Adrenal gland (tissue), 12 donors: Measurements from ENCODE around the gene YY1. TPM values are rescaled to one million over a fixed set of nuclear protein-coding genes. Genes with fewer than 3 reads are reported as not detected.

Source experiments
- DNase-seq, 7 donors: peaks; one replicate each; pipeline ENCODE4 v3.0.0-alpha.2; 2019 to 2020
- H3K27ac ChIP-seq, 5 donors: fragments of 200-600 bp; sonication (generic) in 4 of 5; 1 replicate in 3 of 5; 2 replicates in 2 of 5; pipeline versions ENCODE4 v1.5.1 to v1.8.0; 2016 to 2020; ENCODE audit warnings: mild to moderate bottlenecking in 1 of 5
- H3K27me3 ChIP-seq: fragments of 200-600 bp; 2 replicates; pipeline ENCODE4 v1.8.0; 2021
- H3K36me3 ChIP-seq, 2 donors: fragments of 200-600 bp; replicated peaks in 1 of 2; 1 replicate in 1 of 2; 2 replicates in 1 of 2; pipeline versions ENCODE4 v1.5.1 to v1.8.0; 2018 to 2022
- H3K4me1 ChIP-seq, 2 donors: fragments of 200-600 bp; replicated peaks in 1 of 2; 1 replicate in 1 of 2; 2 replicates in 1 of 2; pipeline versions ENCODE4 v1.5.1 to v1.8.0; 2018 to 2021
- H3K4me3 ChIP-seq, 4 donors: fragments of 200-600 bp; sonication (generic) in 3 of 4; one replicate each; pipeline ENCODE4 v1.5.1; 2016 to 2018
- H3K9me3 ChIP-seq, 3 donors: fragments of 200-600 bp; sonication (generic) in 1 of 3; replicated peaks in 1 of 3; 1 replicate in 2 of 3; 2 replicates in 1 of 3; pipeline versions ENCODE4 v1.5.1 to v1.8.0; 2016 to 2021
- CTCF ChIP-seq, 6 experiments: fragments of 450-650 bp in 4 of 6; fragments of 200-600 bp in 2 of 6; sonication (generic) in 1 of 6; IDR thresholded peaks; 1 replicate in 5 of 6; 2 replicates in 1 of 6; pipeline versions ENCODE4 v1.5.1 to v1.8.0; 2016 to 2021; ENCODE audit warnings: antibody characterized with exemption in 6 of 6, mild to moderate bottlenecking in 2 of 6, moderate library complexity in 1 of 6
- POLR2A ChIP-seq, 2 donors: fragments of 450-650 bp; IDR thresholded peaks; one replicate each; pipeline ENCODE4 v1.6.1; 2017; ENCODE audit warnings: antibody characterized with exemption in 2 of 2, mild to moderate bottlenecking in 2 of 2, moderate library complexity in 1 of 2
- WGBS, 4 donors: extraction: QIAGEN DNeasy Blood & Tissue Kit in 2 of 4; methylation state at CpG; one replicate each; pipeline versions ENCODE4 v1.1.5 to v1.1.7; 2013 to 2017; 5-methylcytosine and 5-hydroxymethylcytosine counted together
- intact Hi-C, 2 donors: fragments of 100-400 bp; cut with DNase I; formaldehyde crosslinking; loops; one replicate each; pipeline versions ENCODE4 v1.14.1 to v1.15.0; 2022 to 2023
- polyA plus RNA-seq, 3 donors: library from polyadenylated mRNA; stranded (reverse); fragments of 200-250 nt in 2 of 3; fragments of 350-450 nt in 1 of 3; fragmentation: Illumina TruSeq in 1 of 3; extraction: RNeasy Lipid Tissue Mini Kit (QIAGEN cat#74804) in 1 of 3; gene quantifications; one replicate each; pipeline ENCODE4 v1.2.3, GENCODE V29; 2013 to 2014
- total RNA-seq, 9 donors: library from RNA; depleted of rRNA in 4 of 9; stranded (reverse); fragments of >200 nt in 4 of 9; fragments of 120-200 nt in 1 of 9; fragmentation: NEBNext Ultra II Directional in 1 of 9; extraction: Animal tissue kit (Norgen Biotek cat#: 25700) in 1 of 9; gene quantifications; one replicate each; pipeline versions ENCODE4 v1.1.0 to v1.2.4, GENCODE V29; 2013 to 2023
- donor health status: healthy with polysubstance abuse.
- donor health status: Bipolar disorder and iron deficiency.
- donor health status: DM: yes; HTN: yes; CAD: no.
- donor health status: DM: no; HTN: no; CAD: no.
- donor health status: DM: no; HTN: no; CAD: no.
- donor health status: DM: yes; HTN: yes; CAD: no.

The YY1 gene
- total and polyA plus RNA-seq, 12 donors: 20.1 to 79.7 (median 52.4) TPM

- intact Hi-C loops: no loop called here
- Histone ChIP-seq H3K27me3 (no peaks in the 10 kb centered on the region), H3K36me3 (no peaks in the 10 kb centered on the region), H3K9me3 (no peaks in the 10 kb centered on the region), H3K27ac (peak overlapping the region in 4 of 5 donors; percentile 93 to 98 (median 97)), H3K4me1 (peaks cover 16 to 25% of the 10 kb centered on the region in 2 donors), H3K4me3 (peak overlapping the region in 2 of 4 donors; percentile 55 to 90)
- no peak for DNase-seq
- 25 to 65% (median 25%) methylated on average over 6 to 12 of the region's 12 CpGs for WGBS, 4 donors
- no peak for TF ChIP-seq POLR2A (IDR thresholded peaks at IDR 0.05)
- TF ChIP-seq CTCF (IDR thresholded peaks at IDR 0.05): no peak
Observed at GRCh38 chr14:100214770-100215083, 24.2 kb upstream of the YY1 start.

- H3K4me3 ChIP-seq: no peak overlapping the region
- WGBS, 4 donors: 88 to 93% (median 88%) methylated on average over 12 of the region's 12 CpGs
- H3K27ac ChIP-seq: peak overlapping the region in 4 of 5 donors; percentile 93 to 98 (median 97)
- H3K36me3 ChIP-seq: no peaks in the 10 kb centered on the region
- peaks cover 21 to 26% of the 10 kb centered on the region in 2 donors for H3K4me1 ChIP-seq
- no peaks in the 10 kb centered on the region for H3K27me3 ChIP-seq
- no peaks in the 10 kb centered on the region for H3K9me3 ChIP-seq
- no peak for DNase-seq
- TF ChIP-seq POLR2A (IDR thresholded peaks at IDR 0.05): no peak
- no peak for TF ChIP-seq CTCF (IDR thresholded peaks at IDR 0.05)
- intact Hi-C loops: no loop called here
Observed at GRCh38 chr14:100215330-100215885, 23.5 kb upstream of the YY1 start.

- intact Hi-C loops: no loop called here
- TF ChIP-seq POLR2A (IDR thresholded peaks at IDR 0.05) (peak in 1 of 2 donors; percentile 36), CTCF (IDR thresholded peaks at IDR 0.05) (no peak)
- Histone ChIP-seq H3K27me3 (no peaks in the 10 kb centered on the region), H3K36me3 (no peaks in the 10 kb centered on the region), H3K4me1 (peaks cover 14 to 37% of the 10 kb centered on the region in 2 donors), H3K27ac (peak overlapping the region; percentile 38 to 75 (median 67)), H3K9me3 (no peaks in the 10 kb centered on the region), H3K4me3 (no peak overlapping the region)
- DNase-seq: peak; percentile 57 to 82 (median 79)
- WGBS, 4 donors: 49 to 59% (median 52%) methylated on average over 3 to 4 of the region's 4 CpGs
Observed at GRCh38 chr14:100219126-100219785, 19.7 kb upstream of the YY1 start.

- 18 to 28% (median 25%) methylated on average over 15 of the region's 15 CpGs for WGBS, 4 donors
Observed at GRCh38 chr14:100221533-100222223, 17.3 kb upstream of the YY1 start.

More at GRCh38 chr14:100221533-100222223, 17.3 kb upstream of the YY1 start:
- Histone ChIP-seq H3K4me3 (peak overlapping the region in 2 of 4 donors; percentile 46), H3K4me1 (peaks cover 14 to 31% of the 10 kb centered on the region in 2 donors), H3K27ac (peak overlapping the region in 4 of 5 donors; percentile 3 to 64 (median 44)), H3K27me3 (no peaks in the 10 kb centered on the region), H3K36me3 (no peaks in the 10 kb centered on the region), H3K9me3 (no peaks in the 10 kb centered on the region)
- no peak for TF ChIP-seq CTCF (IDR thresholded peaks at IDR 0.05)
- peak in 1 of 2 donors; percentile 46 for TF ChIP-seq POLR2A (IDR thresholded peaks at IDR 0.05)
- DNase-seq: peak in 6 of 7 donors; percentile 41 to 83 (median 64)
- intact Hi-C loops: no loop called here
